ENCODE measurements around the gene KRTAP5-4.
"Not testable (repeated sequence)": the region's sequence is repeated elsewhere in the genome, so short reads cannot be mapped to it uniquely, and the experiment has no call there.

The KRTAP5-4 gene

DNA sequence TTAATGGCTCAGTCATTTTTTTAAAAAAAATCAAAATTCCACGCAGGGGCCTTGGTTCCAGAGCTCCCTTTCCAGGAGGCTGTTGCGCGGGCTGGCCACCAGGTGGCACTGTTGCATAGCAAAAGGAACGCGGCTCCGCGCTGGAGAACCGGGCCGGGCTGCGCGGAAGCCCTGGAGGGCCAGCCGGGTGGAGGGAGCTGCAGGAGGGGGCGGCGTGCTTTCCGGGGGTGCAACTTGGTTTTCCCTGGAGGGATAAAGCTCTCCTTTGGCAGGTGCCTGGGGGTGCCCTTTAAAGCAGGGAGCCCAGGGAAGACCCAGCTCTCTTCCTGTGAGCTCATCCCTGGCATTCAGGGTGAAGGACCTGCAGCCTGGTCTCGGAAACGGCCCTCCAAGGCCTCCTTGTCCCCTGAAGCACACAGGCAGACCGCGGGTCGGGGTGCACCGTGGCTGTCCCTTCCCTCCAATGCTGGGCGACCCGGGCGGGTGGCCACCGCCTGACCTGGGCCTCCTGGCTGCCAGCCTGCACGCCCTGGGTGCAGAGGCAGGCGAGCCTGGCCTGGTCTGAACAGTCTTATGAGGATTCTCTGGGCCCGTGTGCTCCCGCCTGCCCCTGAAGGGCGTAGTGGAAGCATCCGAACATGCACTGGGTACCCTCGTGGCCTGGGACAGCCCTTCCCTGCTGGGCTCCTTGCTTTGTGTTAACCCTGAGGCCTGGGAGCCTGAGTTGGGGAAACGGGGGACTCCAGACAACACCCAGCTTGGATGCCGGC, 31.0 kb upstream of the KRTAP5-4 start:
- no peaks in the 10 kb centered on the region for H3K9me3 ChIP-seq (ENCODE audit: control insufficient read depth in 5 of 5, low read length in 5 of 5)
- no peak overlapping the region for H3K27ac ChIP-seq (ENCODE audit: low read depth, low read length)
- H3K4me1 ChIP-seq (ENCODE audit: control insufficient read depth in 5 of 5, insufficient read depth in 5 of 5, low read length in 5 of 5) = peaks cover 0 to 4% (median 3%) of the 10 kb centered on the region in 5 donors
- no peaks in the 10 kb centered on the region for H3K36me3 ChIP-seq (ENCODE audit: control insufficient read depth in 5 of 5, insufficient read depth in 5 of 5, low read length in 5 of 5)
- peaks cover 0 to 29% (median 14%) of the 10 kb centered on the region in 5 donors for H3K27me3 ChIP-seq (ENCODE audit: control insufficient read depth in 5 of 5, insufficient read depth in 4 of 5, low read length in 5 of 5)
- no peak overlapping the region for H3K9ac ChIP-seq (ENCODE audit: low read length in 5 of 5)
- H3K4me3 ChIP-seq (ENCODE audit: low read depth in 1 of 5, low read length in 5 of 5) = no peak overlapping the region

DNA sequence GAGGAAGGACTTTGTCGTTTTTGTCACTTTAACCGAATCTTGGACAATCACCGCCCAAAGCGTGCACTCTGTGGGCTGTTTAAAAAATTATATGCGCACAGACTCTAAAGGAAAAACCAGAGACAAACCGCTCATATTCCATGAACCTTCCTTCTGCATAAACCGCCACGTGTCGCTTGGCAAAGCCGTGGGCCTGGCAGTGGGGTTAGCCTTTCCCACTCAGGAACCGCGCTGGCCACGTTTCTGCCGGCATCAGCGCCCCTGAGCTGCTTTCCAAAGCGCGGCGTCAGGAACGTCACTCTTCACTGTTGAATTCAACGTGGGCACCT, 30.5 kb upstream of the KRTAP5-4 start:
- Histone ChIP-seq H3K4me3 (ENCODE audit: low read depth in 1 of 5, low read length in 5 of 5) (no peak overlapping the region), H3K9me3 (ENCODE audit: control insufficient read depth in 5 of 5, low read length in 5 of 5) (no peaks in the 10 kb centered on the region), H3K27ac (ENCODE audit: low read depth, low read length) (no peak overlapping the region), H3K27me3 (ENCODE audit: control insufficient read depth in 5 of 5, insufficient read depth in 4 of 5, low read length in 5 of 5) (peaks cover 0 to 29% (median 14%) of the 10 kb centered on the region in 5 donors), H3K9ac (ENCODE audit: low read length in 5 of 5) (no peak overlapping the region), H3K36me3 (ENCODE audit: control insufficient read depth in 5 of 5, insufficient read depth in 5 of 5, low read length in 5 of 5) (no peaks in the 10 kb centered on the region), H3K4me1 (ENCODE audit: control insufficient read depth in 5 of 5, insufficient read depth in 5 of 5, low read length in 5 of 5) (peaks cover 0 to 4% (median 3%) of the 10 kb centered on the region in 5 donors)

- Histone ChIP-seq H3K4me1 (ENCODE audit: control insufficient read depth in 5 of 5, insufficient read depth in 5 of 5, low read length in 5 of 5) (peaks cover 0 to 4% (median 3%) of the 10 kb centered on the region in 5 donors), H3K27ac (ENCODE audit: low read depth, low read length) (no peak overlapping the region)
These were observed 30.1 kb upstream of the KRTAP5-4 start for GRCh38 chr11:1652026-1652425.

GRCh38 chr11:1651411-1651980, 29.6 kb upstream of the KRTAP5-4 start:
- H3K4me1 ChIP-seq (ENCODE audit: control insufficient read depth in 5 of 5, insufficient read depth in 5 of 5, low read length in 5 of 5) = peaks cover 0 to 4% (median 3%) of the 10 kb centered on the region in 5 donors
- H3K9me3 ChIP-seq (ENCODE audit: control insufficient read depth in 5 of 5, low read length in 5 of 5) = no peaks in the 10 kb centered on the region
- H3K36me3 ChIP-seq (ENCODE audit: control insufficient read depth in 5 of 5, insufficient read depth in 5 of 5, low read length in 5 of 5) = no peaks in the 10 kb centered on the region
- H3K27ac ChIP-seq (ENCODE audit: low read depth, low read length) = no peak overlapping the region
- peaks cover 0 to 29% (median 14%) of the 10 kb centered on the region in 5 donors for H3K27me3 ChIP-seq (ENCODE audit: control insufficient read depth in 5 of 5, insufficient read depth in 4 of 5, low read length in 5 of 5)
- no peak overlapping the region for H3K9ac ChIP-seq (ENCODE audit: low read length in 5 of 5)
- no peak overlapping the region for H3K4me3 ChIP-seq (ENCODE audit: low read depth in 1 of 5, low read length in 5 of 5)

More at GRCh38 chr11:1652026-1652425, 30.1 kb upstream of the KRTAP5-4 start:
- H3K9me3 ChIP-seq (ENCODE audit: control insufficient read depth in 5 of 5, low read length in 5 of 5) = no peaks in the 10 kb centered on the region
- H3K27me3 ChIP-seq (ENCODE audit: control insufficient read depth in 5 of 5, insufficient read depth in 4 of 5, low read length in 5 of 5) = peaks cover 0 to 29% (median 14%) of the 10 kb centered on the region in 5 donors
- no peak overlapping the region for H3K4me3 ChIP-seq (ENCODE audit: low read depth in 1 of 5, low read length in 5 of 5)
- H3K36me3 ChIP-seq (ENCODE audit: control insufficient read depth in 5 of 5, insufficient read depth in 5 of 5, low read length in 5 of 5) = no peaks in the 10 kb centered on the region
- no peak overlapping the region for H3K9ac ChIP-seq (ENCODE audit: low read length in 5 of 5)

DNA sequence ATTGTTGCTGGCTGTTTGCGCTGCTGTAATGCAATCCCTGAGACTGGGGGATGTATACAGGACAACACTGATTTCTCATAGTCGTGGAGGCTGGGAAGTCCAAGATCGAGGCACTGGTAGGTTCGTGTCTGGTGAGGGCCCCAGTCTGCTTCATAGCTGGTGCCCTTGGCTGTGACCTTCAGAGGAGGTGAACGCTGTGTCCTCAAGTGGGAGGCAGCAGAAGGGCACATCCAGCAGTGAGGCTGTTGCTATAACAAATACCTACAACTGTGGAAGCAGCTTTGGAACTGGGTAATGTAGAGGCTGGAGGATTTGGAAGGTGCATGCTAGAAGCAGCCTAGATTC, 29.0 kb upstream of the KRTAP5-4 start:
- no peaks in the 10 kb centered on the region for H3K9me3 ChIP-seq (ENCODE audit: control insufficient read depth in 5 of 5, low read length in 5 of 5)

GRCh38 chr11:1650034-1650917, 28.3 kb upstream of the KRTAP5-4 start:
- Histone ChIP-seq H3K9me3 (ENCODE audit: control insufficient read depth in 5 of 5, low read length in 5 of 5) (no peaks in the 10 kb centered on the region), H3K27me3 (ENCODE audit: control insufficient read depth in 5 of 5, insufficient read depth in 4 of 5, low read length in 5 of 5) (peaks cover 0 to 22% (median 14%) of the 10 kb centered on the region in 5 donors), H3K4me3 (ENCODE audit: low read depth in 1 of 5, low read length in 5 of 5) (no peak overlapping the region), H3K4me1 (ENCODE audit: control insufficient read depth in 5 of 5, insufficient read depth in 5 of 5, low read length in 5 of 5) (peaks cover 0 to 4% (median 3%) of the 10 kb centered on the region in 5 donors), H3K36me3 (ENCODE audit: control insufficient read depth in 5 of 5, insufficient read depth in 5 of 5, low read length in 5 of 5) (no peaks in the 10 kb centered on the region), H3K27ac (ENCODE audit: low read depth, low read length) (no peak overlapping the region), H3K9ac (ENCODE audit: low read length in 5 of 5) (no peak overlapping the region)

More for the DNA sequence above, 29.0 kb upstream of the KRTAP5-4 start:
- Histone ChIP-seq H3K27me3 (ENCODE audit: control insufficient read depth in 5 of 5, insufficient read depth in 4 of 5, low read length in 5 of 5) (peaks cover 0 to 26% (median 14%) of the 10 kb centered on the region in 5 donors), H3K27ac (ENCODE audit: low read depth, low read length) (no peak overlapping the region), H3K36me3 (ENCODE audit: control insufficient read depth in 5 of 5, insufficient read depth in 5 of 5, low read length in 5 of 5) (no peaks in the 10 kb centered on the region), H3K4me3 (ENCODE audit: low read depth in 1 of 5, low read length in 5 of 5) (no peak overlapping the region), H3K4me1 (ENCODE audit: control insufficient read depth in 5 of 5, insufficient read depth in 5 of 5, low read length in 5 of 5) (peaks cover 0 to 4% (median 3%) of the 10 kb centered on the region in 5 donors), H3K9ac (ENCODE audit: low read length in 5 of 5) (no peak overlapping the region)

- Histone ChIP-seq H3K9me3 (ENCODE audit: control insufficient read depth in 5 of 5, low read length in 5 of 5) (no peaks in the 10 kb centered on the region), H3K27ac (ENCODE audit: low read depth, low read length) (no peak overlapping the region), H3K4me3 (ENCODE audit: low read depth in 1 of 5, low read length in 5 of 5) (no peak overlapping the region), H3K4me1 (ENCODE audit: control insufficient read depth in 5 of 5, insufficient read depth in 5 of 5, low read length in 5 of 5) (peaks cover 0 to 4% (median 3%) of the 10 kb centered on the region in 5 donors), H3K9ac (ENCODE audit: low read length in 5 of 5) (no peak overlapping the region), H3K27me3 (ENCODE audit: control insufficient read depth in 5 of 5, insufficient read depth in 4 of 5, low read length in 5 of 5) (peaks cover 0 to 16% (median 5%) of the 10 kb centered on the region in 5 donors), H3K36me3 (ENCODE audit: control insufficient read depth in 5 of 5, insufficient read depth in 5 of 5, low read length in 5 of 5) (no peaks in the 10 kb centered on the region)
These were observed 26.9 kb upstream of the KRTAP5-4 start for GRCh38 chr11:1648653-1649420.

DNA sequence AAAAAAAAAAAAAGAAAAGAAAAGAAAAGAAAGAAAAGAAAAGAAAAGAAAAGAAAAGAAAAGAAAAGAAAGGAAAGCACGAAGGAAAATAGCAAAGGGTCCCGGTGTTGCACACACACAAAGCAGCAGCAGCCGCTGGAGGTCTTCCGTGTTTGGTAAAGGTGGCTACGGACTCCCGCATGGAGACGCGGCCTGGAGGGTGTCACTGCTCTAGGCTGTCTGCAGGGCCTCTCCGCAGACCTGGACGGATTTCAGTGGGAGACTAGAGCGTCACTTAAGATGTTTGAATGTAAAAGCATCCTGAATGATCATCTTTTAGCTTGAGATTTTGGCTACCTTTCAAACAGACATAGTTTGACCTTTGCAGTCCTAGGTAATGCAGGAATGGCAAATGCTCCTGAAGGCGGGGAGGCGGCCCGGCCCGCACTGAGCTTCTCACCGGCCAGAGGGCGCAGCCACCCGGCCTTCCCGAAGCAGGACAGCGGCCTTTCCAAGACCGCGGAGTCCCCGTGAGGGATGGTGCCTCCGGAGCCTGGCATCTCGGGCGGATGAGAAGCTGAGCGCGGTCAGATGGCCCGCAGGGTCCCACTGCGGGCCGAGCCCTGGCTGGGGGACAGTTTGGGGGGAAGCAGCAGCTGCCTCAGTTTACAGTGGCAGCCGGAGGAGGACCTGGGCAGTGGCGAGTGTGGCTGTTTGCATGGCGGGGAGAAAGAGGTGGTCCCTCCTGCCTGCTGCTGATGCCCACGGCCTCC, 26.1 kb upstream of the KRTAP5-4 start:
- H3K9me3 ChIP-seq (ENCODE audit: control insufficient read depth in 5 of 5, low read length in 5 of 5) = no peaks in the 10 kb centered on the region
- H3K4me3 ChIP-seq (ENCODE audit: low read depth in 1 of 5, low read length in 5 of 5) = no peak overlapping the region
- H3K36me3 ChIP-seq (ENCODE audit: control insufficient read depth in 5 of 5, insufficient read depth in 5 of 5, low read length in 5 of 5) = no peaks in the 10 kb centered on the region
- H3K27me3 ChIP-seq (ENCODE audit: control insufficient read depth in 5 of 5, insufficient read depth in 4 of 5, low read length in 5 of 5) = peaks cover 0 to 11% (median 1%) of the 10 kb centered on the region in 5 donors
- H3K27ac ChIP-seq (ENCODE audit: low read depth, low read length) = no peak overlapping the region
- H3K9ac ChIP-seq (ENCODE audit: low read length in 5 of 5) = no peak overlapping the region
- peaks cover 0 to 4% (median 3%) of the 10 kb centered on the region in 5 donors for H3K4me1 ChIP-seq (ENCODE audit: control insufficient read depth in 5 of 5, insufficient read depth in 5 of 5, low read length in 5 of 5)

DNA sequence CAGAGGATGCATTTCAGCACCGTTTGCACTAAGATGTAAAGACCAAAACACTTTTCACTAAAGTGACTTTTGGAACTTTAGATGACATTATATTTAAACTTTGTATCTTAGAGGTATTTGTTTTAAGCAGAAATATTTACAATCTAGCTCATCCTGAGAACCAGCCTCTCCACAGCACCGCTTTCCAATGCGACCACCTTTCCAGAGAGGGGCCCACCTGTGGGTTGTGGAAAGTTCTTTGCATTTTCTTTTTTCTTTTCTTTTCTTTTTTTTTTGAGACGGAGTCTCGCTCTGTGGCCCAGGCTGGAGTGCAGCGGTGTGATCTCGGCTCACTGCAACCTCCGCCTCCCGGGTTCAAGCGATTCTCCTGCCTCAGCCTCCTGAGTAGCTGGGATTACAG, 24.6 kb upstream of the KRTAP5-4 start:
- not testable (repeated sequence) for H3K4me3 ChIP-seq (ENCODE audit: low read depth in 1 of 5, low read length in 5 of 5); H3K36me3 ChIP-seq (ENCODE audit: control insufficient read depth in 5 of 5, insufficient read depth in 5 of 5, low read length in 5 of 5)

More for the DNA sequence above, 24.6 kb upstream of the KRTAP5-4 start:
- H3K9me3 ChIP-seq (ENCODE audit: control insufficient read depth in 5 of 5, low read length in 5 of 5); H3K27me3 ChIP-seq (ENCODE audit: control insufficient read depth in 5 of 5, insufficient read depth in 4 of 5, low read length in 5 of 5); H3K9ac ChIP-seq (ENCODE audit: low read length in 5 of 5); H3K27ac ChIP-seq (ENCODE audit: low read depth, low read length); H3K4me1 ChIP-seq (ENCODE audit: control insufficient read depth in 5 of 5, insufficient read depth in 5 of 5, low read length in 5 of 5): not testable (repeated sequence)

All from subcutaneous abdominal adipose tissue (tissue), 5 donors.